HepG2 (cell line): Measurements from ENCODE around the gene DDX19B. TPM values are rescaled to one million over a fixed set of nuclear protein-coding genes. Genes with fewer than 3 reads are reported as not detected.

Experiments used
- CSRNP2 ChIP-seq: sonication (generic); formaldehyde crosslinking; conservative IDR thresholded peaks from 2 replicates; pipeline ENCODE4 v1.8.0; 2022; ENCODE audit warnings: low read depth, missing genetic modification reagents
- GPBP1L1 ChIP-seq: sonication (generic); formaldehyde crosslinking; IDR thresholded peaks from 2 replicates; pipeline ENCODE4 v1.5.0; 2020; ENCODE audit warnings: mild to moderate bottlenecking, missing genetic modification reagents
- HHEX ChIP-seq: IDR thresholded peaks from 2 replicates; pipeline ENCODE4 v1.6.1; 2016; ENCODE audit warnings: control low read depth
- KIAA2018 ChIP-seq: sonication (generic); formaldehyde crosslinking; IDR thresholded peaks from 2 replicates; pipeline ENCODE4 v1.5.0; 2020; ENCODE audit warnings: mild to moderate bottlenecking, missing genetic modification reagents, borderline replicate concordance
- KMT2A ChIP-seq: sonication (generic); formaldehyde crosslinking; IDR thresholded peaks from 2 replicates; pipeline ENCODE4 v1.4.0; 2020; ENCODE audit warnings: missing genetic modification reagents
- MAX ChIP-seq: IDR thresholded peaks from 2 replicates; pipeline ENCODE4 v1.6.1; 2012; ENCODE audit warnings: inconsistent platforms
- TIGD3 ChIP-seq: sonication (generic); formaldehyde crosslinking; IDR thresholded peaks from 2 replicates; pipeline ENCODE4 v1.5.1; 2020; ENCODE audit warnings: mild to moderate bottlenecking, missing genetic modification reagents, borderline replicate concordance
- ZBTB43 ChIP-seq: sonication (generic); formaldehyde crosslinking; conservative IDR thresholded peaks from 2 replicates; pipeline ENCODE4 v1.4.0; 2020; ENCODE audit warnings: missing genetic modification reagents
- ZNF432 ChIP-seq: sonication (generic); formaldehyde crosslinking; IDR thresholded peaks from 2 replicates; pipeline ENCODE4 v1.5.0; 2020; ENCODE audit warnings: missing genetic modification reagents, mild to moderate bottlenecking, borderline replicate concordance
- ZNF674 ChIP-seq: sonication (generic); formaldehyde crosslinking; IDR thresholded peaks from 2 replicates; pipeline ENCODE4 v1.5.0; 2020; ENCODE audit warnings: low read depth, mild to moderate bottlenecking, missing genetic modification reagents
- polyA plus RNA-seq, 8 experiments: library from polyadenylated mRNA; depleted of rRNA in 3 of 8; stranded (reverse) in 7 of 8; unstranded in 1 of 8; fragments of >200 nt; fragmentation: Illumina TruSeq in 4 of 8; extraction: Trizol in 4 of 8; gene quantifications; 2 replicates each; pipeline versions ENCODE4 v1.2.1 to v1.2.3, GENCODE V29; 2011 to 2016; ENCODE audit warnings: low read depth in 4 of 8, missing spikeins in 1 of 8, mixed read lengths in 1 of 8; ENCODE audit not compliant: insufficient read depth in 1 of 8
- total RNA-seq, 5 experiments: library from RNA; depleted of rRNA; stranded (reverse); fragments of >200 nt; fragmentation: Illumina TruSeq; extraction: Trizol; gene quantifications; 2 replicates each; pipeline ENCODE4 v1.2.3, GENCODE V29; 2016; ENCODE audit warnings: low read depth in 1 of 5

Gene DDX19B
- total and polyA plus RNA-seq, 2 of the 13 experiments (the other 11 are each of a cell fraction or from before 2014, with no cell fraction given), result 36.2 to 40.0 TPM

- TF ChIP-seq KIAA2018 (CRISPR knock-in tag) (peak; percentile 92; the same call in 1 of the 2 replicates), CSRNP2 (CRISPR knock-in tag) (no peak; the same call in 1 of the 2 replicates), ZBTB43 (CRISPR knock-in tag) (peak; percentile 95), TIGD3 (CRISPR knock-in tag) (no peak; the same call in 1 of the 2 replicates), ZNF432 (CRISPR knock-in tag) (no peak), HHEX (CRISPR knock-in tag) (no peak), ZNF674 (CRISPR knock-in tag) (no peak), KMT2A (CRISPR knock-in tag) (peak; percentile 51; the same call in 1 of the 2 replicates), MAX (peak; percentile 99), GPBP1L1 (CRISPR knock-in tag) (no peak)
Observed at GRCh38 chr16:70380919-70381603, 82.1 kb downstream of the DDX19B start (continued).
